ENCODE measurements around the gene AMPD3.

- no peak for TF ChIP-seq POLR2A (IDR thresholded peaks at IDR 0.05)
- TF ChIP-seq CTCF (IDR thresholded peaks at IDR 0.05), result no peak
These were observed 7.6 kb upstream of the AMPD3 start for GRCh38 chr11:10447445-10447844.

All from uterus (tissue), 2 donors.